Measurements from ENCODE around the gene OR3A2.

DNA sequence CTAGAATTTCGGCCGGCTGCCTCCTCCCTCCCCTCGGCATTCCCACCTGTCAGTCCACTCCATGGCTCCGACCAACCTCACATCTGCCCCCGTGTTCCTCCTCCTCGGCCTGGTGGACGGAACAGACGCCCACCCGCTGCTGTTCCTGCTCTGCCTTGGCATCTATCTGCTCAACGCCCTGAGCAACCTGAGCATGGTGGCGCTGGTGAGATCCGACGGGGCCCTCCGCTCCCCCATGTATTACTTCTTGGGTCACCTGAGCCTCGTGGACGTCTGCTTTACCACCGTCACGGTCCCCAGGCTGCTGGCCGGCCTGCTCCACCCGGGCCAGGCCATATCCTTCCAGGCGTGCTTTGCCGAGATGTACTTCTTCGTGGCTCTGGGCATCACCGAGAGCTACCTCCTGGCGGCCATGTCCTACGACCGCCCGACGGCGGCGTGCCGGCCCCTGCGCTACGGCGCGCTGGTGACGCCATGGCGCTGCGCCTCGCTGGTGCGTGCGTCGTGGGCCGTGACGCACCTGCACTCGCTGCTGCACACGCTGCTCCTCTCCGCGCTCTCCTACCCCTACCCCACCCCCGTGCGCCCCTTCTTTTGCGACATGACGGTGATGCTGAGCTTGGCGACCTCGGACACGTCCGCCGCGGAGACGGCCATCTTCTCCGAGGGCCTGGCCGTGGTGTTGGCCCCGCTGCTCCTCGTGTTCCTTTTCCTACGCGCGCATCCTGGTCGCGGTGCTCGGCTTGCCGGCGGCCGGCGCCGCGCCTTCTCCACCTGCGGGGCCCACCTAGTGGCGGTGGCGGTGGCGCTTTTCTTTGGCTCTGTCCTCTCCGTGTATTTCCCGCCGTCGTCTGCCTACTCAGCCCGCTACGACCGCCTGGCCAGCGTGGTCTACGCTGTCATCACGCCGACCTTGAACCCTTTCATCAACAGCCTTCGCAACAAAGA, at the start of gene OR3A2:
- TF ChIP-seq EGR1 (IDR thresholded peaks at IDR 0.05), result no peak
- no peak for TF ChIP-seq TEAD4 (IDR thresholded peaks at IDR 0.05)
- TF ChIP-seq TCF12 (IDR thresholded peaks at IDR 0.05; ENCODE audit: low read depth), result no peak
- no peak for TF ChIP-seq USF1 (IDR thresholded peaks at IDR 0.05)
- no peak for TF ChIP-seq TAF1 (IDR thresholded peaks at IDR 0.05; ENCODE audit: low read depth)
- no peak for TF ChIP-seq YY1 (IDR thresholded peaks at IDR 0.05; ENCODE audit: low read depth)
- TF ChIP-seq EP300 (IDR thresholded peaks at IDR 0.05; ENCODE audit: borderline replicate concordance), result no peak
- TF ChIP-seq NFIC (IDR thresholded peaks at IDR 0.05), result no peak
- TF ChIP-seq ZBTB7A (IDR thresholded peaks at IDR 0.05; ENCODE audit: low read depth), result no peak
- TF ChIP-seq RAD21 (IDR thresholded peaks at IDR 0.05; ENCODE audit: low read depth), result no peak
- no peak for TF ChIP-seq CEBPB (IDR thresholded peaks at IDR 0.05)
- TF ChIP-seq, protein P1, sequence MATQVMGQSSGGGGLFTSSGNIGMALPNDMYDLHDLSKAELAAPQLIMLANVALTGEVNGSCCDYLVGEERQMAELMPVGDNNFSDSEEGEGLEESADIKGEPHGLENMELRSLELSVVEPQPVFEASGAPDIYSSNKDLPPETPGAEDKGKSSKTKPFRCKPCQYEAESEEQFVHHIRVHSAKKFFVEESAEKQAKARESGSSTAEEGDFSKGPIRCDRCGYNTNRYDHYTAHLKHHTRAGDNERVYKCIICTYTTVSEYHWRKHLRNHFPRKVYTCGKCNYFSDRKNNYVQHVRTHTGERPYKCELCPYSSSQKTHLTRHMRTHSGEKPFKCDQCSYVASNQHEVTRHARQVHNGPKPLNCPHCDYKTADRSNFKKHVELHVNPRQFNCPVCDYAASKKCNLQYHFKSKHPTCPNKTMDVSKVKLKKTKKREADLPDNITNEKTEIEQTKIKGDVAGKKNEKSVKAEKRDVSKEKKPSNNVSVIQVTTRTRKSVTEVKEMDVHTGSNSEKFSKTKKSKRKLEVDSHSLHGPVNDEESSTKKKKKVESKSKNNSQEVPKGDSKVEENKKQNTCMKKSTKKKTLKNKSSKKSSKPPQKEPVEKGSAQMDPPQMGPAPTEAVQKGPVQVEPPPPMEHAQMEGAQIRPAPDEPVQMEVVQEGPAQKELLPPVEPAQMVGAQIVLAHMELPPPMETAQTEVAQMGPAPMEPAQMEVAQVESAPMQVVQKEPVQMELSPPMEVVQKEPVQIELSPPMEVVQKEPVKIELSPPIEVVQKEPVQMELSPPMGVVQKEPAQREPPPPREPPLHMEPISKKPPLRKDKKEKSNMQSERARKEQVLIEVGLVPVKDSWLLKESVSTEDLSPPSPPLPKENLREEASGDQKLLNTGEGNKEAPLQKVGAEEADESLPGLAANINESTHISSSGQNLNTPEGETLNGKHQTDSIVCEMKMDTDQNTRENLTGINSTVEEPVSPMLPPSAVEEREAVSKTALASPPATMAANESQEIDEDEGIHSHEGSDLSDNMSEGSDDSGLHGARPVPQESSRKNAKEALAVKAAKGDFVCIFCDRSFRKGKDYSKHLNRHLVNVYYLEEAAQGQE (IDR thresholded peaks at IDR 0.05; ENCODE audit: low read depth), result no peak
